Progenitor cell of endocrine pancreas (in vitro differentiated cells): ENCODE measurements around the gene MYH1. TPM values are rescaled to one million over a fixed set of nuclear protein-coding genes. Genes with fewer than 3 reads are reported as not detected.
"Not testable (repeated sequence)": the region's sequence is repeated elsewhere in the genome, so short reads cannot be mapped to it uniquely, and the experiment has no call there.

Source experiments
- DNase-seq: peaks from one replicate; pipeline ENCODE4 v3.0.0; 2021; ENCODE audit warnings: low spot score; ENCODE audit not compliant: unreplicated experiment
- H3K27ac Mint-ChIP-seq: 2 replicates; pipeline ENCODE4 v1.8.0; 2021; ENCODE audit warnings: mild to moderate bottlenecking, moderate library complexity, mixed read lengths
- H3K27me3 Mint-ChIP-seq: 2 replicates; pipeline ENCODE4 v1.8.0; 2021; ENCODE audit warnings: mixed read lengths
- H3K36me3 Mint-ChIP-seq: 2 replicates; pipeline ENCODE4 v1.8.0; 2022; ENCODE audit warnings: mixed read lengths; ENCODE audit not compliant: insufficient read depth
- H3K4me1 Mint-ChIP-seq: 2 replicates; pipeline ENCODE4 v1.8.0; 2021; ENCODE audit warnings: low read depth, mixed read lengths
- H3K4me3 Mint-ChIP-seq: 2 replicates; pipeline ENCODE4 v1.8.0; 2021; ENCODE audit warnings: low read depth, mild to moderate bottlenecking, moderate library complexity, mixed read lengths
- H3K9me3 Mint-ChIP-seq: 2 replicates; pipeline ENCODE4 v1.8.0; 2021; ENCODE audit warnings: low read depth, mixed read lengths
- CTCF ChIP-seq: fragments of 200-600 bp; sonication (generic); IDR thresholded peaks from one replicate; pipeline ENCODE4 v1.5.0; 2021; ENCODE audit warnings: antibody characterized with exemption, mild to moderate bottlenecking; ENCODE audit not compliant: unreplicated experiment
- total RNA-seq: library from RNA; stranded (reverse); gene quantifications from 2 replicates; pipeline ENCODE4 v1.2.1, GENCODE V29; 2021

MYH1 gene
- total RNA-seq, 1 donor from 2014 or later = not detected

- H3K4me3 Mint-ChIP-seq = no peak overlapping the region
- peaks cover 2% of the 10 kb centered on the region for H3K4me1 Mint-ChIP-seq
- H3K27me3 Mint-ChIP-seq = peaks cover 33% of the 10 kb centered on the region
- H3K9me3 Mint-ChIP-seq = peaks cover 4% of the 10 kb centered on the region
- H3K36me3 Mint-ChIP-seq = no peaks in the 10 kb centered on the region
- DNase-seq = no peak
- TF ChIP-seq CTCF = no peak
- no peak overlapping the region for H3K27ac Mint-ChIP-seq
Measured at GRCh38 chr17:10550014-10550413, 31.7 kb upstream of the MYH1 start.

- Mint-ChIP-seq H3K9me3 (peaks cover 2% of the 10 kb centered on the region), H3K4me1 (peaks cover 2% of the 10 kb centered on the region), H3K27ac (no peak within 1 kb of the TSS), H3K4me3 (no peak within 1 kb of the TSS), H3K36me3 (no peaks in the 10 kb centered on the region), H3K27me3 (peaks cover 35% of the 10 kb centered on the region)
- no peak for DNase-seq
- TF ChIP-seq CTCF = no peak
Measured at GRCh38 chr17:10549096-10549842, 30.9 kb upstream of the MYH1 start, which contains the start of gene MYH2. MYH2 (minus strand) TSS chr17:10549658; CDS start chr17:10547920, 1,738 bp downstream.

DNA sequence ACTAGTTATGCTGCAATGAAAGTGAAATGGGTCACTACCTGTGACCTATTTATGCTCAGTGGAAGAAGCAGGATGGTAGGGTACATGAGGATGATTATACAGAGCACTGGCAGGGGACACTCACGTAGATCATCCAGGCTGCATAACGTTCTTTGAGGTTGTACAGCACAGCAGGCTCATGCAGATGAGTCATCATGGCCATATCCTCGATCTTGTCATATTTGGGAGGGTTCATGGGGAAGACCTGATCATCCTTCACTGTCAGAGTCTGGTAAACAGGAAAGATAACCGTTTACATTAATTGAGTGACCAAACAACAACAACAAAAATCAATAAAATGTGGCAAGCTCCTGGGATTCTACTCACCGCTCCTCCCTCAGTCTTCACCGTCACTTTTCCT lies 29.0 kb upstream of the MYH1 start:
- no peak for TF ChIP-seq CTCF
- DNase-seq = no peak
- no peaks in the 10 kb centered on the region for H3K9me3 Mint-ChIP-seq
- H3K4me1 Mint-ChIP-seq = peaks cover 2% of the 10 kb centered on the region
- no peak overlapping the region for H3K27ac Mint-ChIP-seq
- peaks cover 30% of the 10 kb centered on the region for H3K27me3 Mint-ChIP-seq
- H3K36me3 Mint-ChIP-seq = no peaks in the 10 kb centered on the region
- H3K4me3 Mint-ChIP-seq = no peak overlapping the region

- H3K4me3 Mint-ChIP-seq, H3K36me3 Mint-ChIP-seq, H3K4me1 Mint-ChIP-seq, H3K27ac Mint-ChIP-seq, DNase-seq, H3K27me3 Mint-ChIP-seq: not testable (repeated sequence)
- H3K9me3 Mint-ChIP-seq = peaks cover 11% of the 10 kb centered on the region
Measured at GRCh38 chr17:10543486-10543885, 25.1 kb upstream of the MYH1 start.

GRCh38 chr17:10541179-10541578 lies 22.8 kb upstream of the MYH1 start:
- not testable (repeated sequence) for H3K27me3 Mint-ChIP-seq, DNase-seq, H3K27ac Mint-ChIP-seq, H3K36me3 Mint-ChIP-seq, H3K4me1 Mint-ChIP-seq, H3K4me3 Mint-ChIP-seq
- H3K9me3 Mint-ChIP-seq = peaks cover 11% of the 10 kb centered on the region

- Mint-ChIP-seq H3K27ac (no peak overlapping the region), H3K9me3 (no peaks in the 10 kb centered on the region), H3K4me1 (no peaks in the 10 kb centered on the region), H3K36me3 (no peaks in the 10 kb centered on the region), H3K27me3 (peaks cover 31% of the 10 kb centered on the region), H3K4me3 (no peak overlapping the region)
- DNase-seq = no peak
- no peak for TF ChIP-seq CTCF
Measured at GRCh38 chr17:10532026-10532425, 13.7 kb upstream of the MYH1 start.
